ENCODE measurements around the gene LIG4. TPM values are rescaled to one million over a fixed set of nuclear protein-coding genes. Genes with fewer than 3 reads are reported as not detected.

LIG4 gene
- total and polyA plus RNA-seq, 2 of the 4 experiments (the other 2 are of a cell fraction), result 5.0 to 7.2 TPM

GRCh38 chr13:108227651-108228272 is 12.4 kb upstream of the LIG4 start:
- H3K4ac ChIP-seq (ENCODE audit: low read depth, low read length), result no peak overlapping the region
- no TSS peak for BruUV-seq (replicated peaks)
- H4K8ac ChIP-seq (ENCODE audit: low read depth in 2 of 2, low read length in 2 of 2), result no peak overlapping the region
- H4K5ac ChIP-seq (ENCODE audit: low read depth, low read length), result no peak overlapping the region
- dilution Hi-C loops (cut with HindIII; ENCODE audit: low sequenced_read_pairs, unreplicated experiment) (no loop called here), in situ Hi-C loops (cut with MboI; ENCODE audit: low sequenced_read_pairs) (no loop called here), intact Hi-C loops (cut with micrococcal nuclease) (loop anchor here (2.0 to 5.0 kb wide), 2 partner anchors 280 to 669 kb away; no protein-coding TSS in a partner anchor)
- H3K56ac ChIP-seq (ENCODE audit: extremely low read depth, insufficient read depth, low read length), result no peak overlapping the region
- no peak overlapping the region for H2AFZ ChIP-seq (replicated peaks; ENCODE audit: low read length, poor library complexity)
- H3K27ac ChIP-seq (ENCODE audit: insufficient read depth, low read length), result no peak overlapping the region
- ATAC-seq (ENCODE audit: low read depth), result peak; percentile 75
- H3K79me1 ChIP-seq (ENCODE audit: low read depth in 1 of 2, low read length in 2 of 2), result peaks cover 27 to 37% of the 10 kb centered on the region in 2 experiments
- peak; percentile 25; the same call in 1 of the 2 replicates for TF ChIP-seq SMC3 (IDR thresholded peaks at IDR 0.05; ENCODE audit: low read depth, low read length)
- TF ChIP-seq RCOR1 (IDR thresholded peaks at IDR 0.05; ENCODE audit: insufficient replicate concordance, low read length), result no peak
- TF ChIP-seq NFE2L2 (IDR thresholded peaks at IDR 0.05; ENCODE audit: low read depth, low read length), result no peak
- TF ChIP-seq RAD21 (IDR thresholded peaks at IDR 0.05; ENCODE audit: low read length), result peak; percentile 54
- no peak for TF ChIP-seq FOS (IDR thresholded peaks at IDR 0.05; ENCODE audit: low read depth, low read length)
- TF ChIP-seq, protein P1, sequence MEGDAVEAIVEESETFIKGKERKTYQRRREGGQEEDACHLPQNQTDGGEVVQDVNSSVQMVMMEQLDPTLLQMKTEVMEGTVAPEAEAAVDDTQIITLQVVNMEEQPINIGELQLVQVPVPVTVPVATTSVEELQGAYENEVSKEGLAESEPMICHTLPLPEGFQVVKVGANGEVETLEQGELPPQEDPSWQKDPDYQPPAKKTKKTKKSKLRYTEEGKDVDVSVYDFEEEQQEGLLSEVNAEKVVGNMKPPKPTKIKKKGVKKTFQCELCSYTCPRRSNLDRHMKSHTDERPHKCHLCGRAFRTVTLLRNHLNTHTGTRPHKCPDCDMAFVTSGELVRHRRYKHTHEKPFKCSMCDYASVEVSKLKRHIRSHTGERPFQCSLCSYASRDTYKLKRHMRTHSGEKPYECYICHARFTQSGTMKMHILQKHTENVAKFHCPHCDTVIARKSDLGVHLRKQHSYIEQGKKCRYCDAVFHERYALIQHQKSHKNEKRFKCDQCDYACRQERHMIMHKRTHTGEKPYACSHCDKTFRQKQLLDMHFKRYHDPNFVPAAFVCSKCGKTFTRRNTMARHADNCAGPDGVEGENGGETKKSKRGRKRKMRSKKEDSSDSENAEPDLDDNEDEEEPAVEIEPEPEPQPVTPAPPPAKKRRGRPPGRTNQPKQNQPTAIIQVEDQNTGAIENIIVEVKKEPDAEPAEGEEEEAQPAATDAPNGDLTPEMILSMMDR (conservative IDR thresholded peaks at IDR 0.05; ENCODE audit: low read depth, low read length), result peak; percentile 74
- H2AK5ac ChIP-seq (ENCODE audit: low read depth, low read length), result no peak overlapping the region
- H3K18ac ChIP-seq (ENCODE audit: low read depth, low read length), result no peak overlapping the region
- peak; percentile 52 for DNase-seq
- H3K23ac ChIP-seq (ENCODE audit: low read depth, low read length), result no peak overlapping the region
- no peak overlapping the region for H3K9ac ChIP-seq (ENCODE audit: low read depth, low read length)
- H3K36me3 ChIP-seq (ENCODE audit: control insufficient read depth, insufficient read depth, low read length), result 0 out of 2 replicates have a peak, but pooled peaks cover 1% of the 10 kb centered on the region
- no CpG with 5 or more reads among the region's 1 CpG for WGBS, 2 experiments (ENCODE audit: extremely low coverage in 2 of 2, insufficient read length in 1 of 2)
- H3K9me3 ChIP-seq (ENCODE audit: control insufficient read depth, insufficient read depth, low read length), result no peaks in the 10 kb centered on the region
- H2BK15ac ChIP-seq (ENCODE audit: low read depth, low read length), result no peak overlapping the region
- peak overlapping the region; percentile 54 for H2BK5ac ChIP-seq (ENCODE audit: low read depth, low read length, poor library complexity, severe bottlenecking)
- ChIA-PET CTCF (interaction anchor here (0.6 kb wide), 1 partner anchor 1337 kb away, joined by 3 read pairs; no protein-coding TSS in a partner anchor), POLR2A (ENCODE audit: unreplicated experiment) (no interaction called here)
- H3K4me1 ChIP-seq (ENCODE audit: control insufficient read depth, insufficient read depth, low read length), result peaks cover 8% of the 10 kb centered on the region; the same call in 1 of the 2 replicates
- H2AK9ac ChIP-seq (replicated peaks; ENCODE audit: low read depth, low read length, poor library complexity), result no peak overlapping the region
- no peak overlapping the region for H2BK20ac ChIP-seq (ENCODE audit: low read depth, low read length)
- no peak overlapping the region for H4K91ac ChIP-seq (ENCODE audit: insufficient read depth, low read depth, low read length)
- no peak overlapping the region for H3K14ac ChIP-seq (replicated peaks; ENCODE audit: low read depth, low read length)
- H2BK120ac ChIP-seq (ENCODE audit: low read depth, low read length), result no peak overlapping the region
- no peak overlapping the region for H3K4me3 ChIP-seq (ENCODE audit: insufficient read depth, low read depth, low read length)
- H3K27me3 ChIP-seq (ENCODE audit: control insufficient read depth, insufficient read depth, low read length), result no peaks in the 10 kb centered on the region
- peak overlapping the region; percentile 50; the same call in 1 of the 2 replicates for H3K4me2 ChIP-seq (ENCODE audit: low read depth, low read length)
- peaks cover 2% of the 10 kb centered on the region; the same call in 1 of the 2 replicates for H3K9me1 ChIP-seq (ENCODE audit: insufficient read depth, low read length)
- peaks cover 21% of the 10 kb centered on the region; the same call in 1 of the 2 replicates for H4K20me1 ChIP-seq (ENCODE audit: insufficient read depth, low read length)
